Upper lobe of right lung (tissue), 1 donor: Measurements from ENCODE around the gene CEP112. TPM values are rescaled to one million over a fixed set of nuclear protein-coding genes. Genes with fewer than 3 reads are reported as not detected.

Experiments used
- ATAC-seq: fragments of 200-7000 bp; cut with Tn5 transposase; one replicate; pipeline ENCODE4 v1.9.1; 2020; ENCODE audit warnings: mild to moderate bottlenecking, moderate library complexity
- DNase-seq: peaks from one replicate; pipeline ENCODE4 v3.0.0-alpha.2; 2020
- H3K27ac ChIP-seq: fragments of 200-600 bp; one replicate; pipeline ENCODE4 v1.8.0; 2022
- H3K27me3 ChIP-seq: fragments of 200-600 bp; one replicate; pipeline ENCODE4 v1.8.0; 2022; ENCODE audit warnings: mild to moderate bottlenecking
- H3K36me3 ChIP-seq: fragments of 200-600 bp; one replicate; pipeline ENCODE4 v1.8.0; 2022
- H3K4me1 ChIP-seq: fragments of 200-600 bp; one replicate; pipeline ENCODE4 v1.8.0; 2022
- H3K4me3 ChIP-seq: fragments of 200-600 bp; one replicate; pipeline ENCODE4 v1.8.0; 2022; ENCODE audit warnings: mild to moderate bottlenecking
- H3K9me3 ChIP-seq: fragments of 200-600 bp; one replicate; pipeline ENCODE4 v1.8.0; 2022
- CTCF ChIP-seq: fragments of 200-600 bp; IDR thresholded peaks from one replicate; pipeline ENCODE4 v1.8.0; 2022; ENCODE audit warnings: antibody characterized with exemption
- intact Hi-C: fragments of 100-400 bp; cut with DNase I; formaldehyde crosslinking; loops from one replicate; pipeline ENCODE4 v1.11.0; 2022
- total RNA-seq: library from RNA; stranded (reverse); fragmentation: NEBNext Ultra II Directional; extraction: Animal tissue kit (Norgen Biotek cat#: 25700); gene quantifications from one replicate; pipeline ENCODE4 v1.2.1, GENCODE V29; 2021
- donor health status: DM: no; HTN: yes; CAD: no; lungs with severe emphysema.

CEP112 gene
- total RNA-seq, 1 donor from 2014 or later = 32.9 TPM

GRCh38 chr17:66215529-66215911 is 23.6 kb upstream of the CEP112 start:
- no peak for ATAC-seq
- no peak for TF ChIP-seq CTCF
- Histone ChIP-seq H3K27ac (no peak overlapping the region), H3K9me3 (no peaks in the 10 kb centered on the region), H3K27me3 (no peaks in the 10 kb centered on the region), H3K4me3 (no peak overlapping the region), H3K4me1 (no peaks in the 10 kb centered on the region), H3K36me3 (no peaks in the 10 kb centered on the region)
- DNase-seq = no peak
- intact Hi-C loops = no loop called here

GRCh38 chr17:66214884-66215528 is 23.1 kb upstream of the CEP112 start:
- DNase-seq (no peak), ATAC-seq (no peak)
- no peak overlapping the region for H3K27ac ChIP-seq
- no peak for TF ChIP-seq CTCF
- H3K9me3 ChIP-seq = no peaks in the 10 kb centered on the region
- H3K4me3 ChIP-seq = no peak overlapping the region
- no peaks in the 10 kb centered on the region for H3K27me3 ChIP-seq
- H3K4me1 ChIP-seq = no peaks in the 10 kb centered on the region
- H3K36me3 ChIP-seq = no peaks in the 10 kb centered on the region
- intact Hi-C loops = no loop called here

- Histone ChIP-seq H3K4me1 (no peaks in the 10 kb centered on the region), H3K9me3 (no peaks in the 10 kb centered on the region), H3K4me3 (no peak overlapping the region), H3K27ac (no peak overlapping the region), H3K27me3 (no peaks in the 10 kb centered on the region), H3K36me3 (no peaks in the 10 kb centered on the region)
- DNase-seq (no peak), ATAC-seq (no peak)
- intact Hi-C loops = no loop called here
- no peak for TF ChIP-seq CTCF
Observed at GRCh38 chr17:66211047-66211810, 19.3 kb upstream of the CEP112 start.

GRCh38 chr17:66210208-66210574 is 18.3 kb upstream of the CEP112 start:
- Histone ChIP-seq H3K36me3 (no peaks in the 10 kb centered on the region), H3K4me1 (no peaks in the 10 kb centered on the region), H3K4me3 (no peak overlapping the region), H3K9me3 (no peaks in the 10 kb centered on the region), H3K27ac (no peak overlapping the region), H3K27me3 (no peaks in the 10 kb centered on the region)
- no peak for ATAC-seq
- no peak for DNase-seq
- no peak for TF ChIP-seq CTCF
- intact Hi-C loops = no loop called here

- H3K36me3 ChIP-seq = no peaks in the 10 kb centered on the region
- no peaks in the 10 kb centered on the region for H3K27me3 ChIP-seq
- no peak overlapping the region for H3K27ac ChIP-seq
- DNase-seq (no peak), ATAC-seq (no peak)
- H3K4me3 ChIP-seq = no peak overlapping the region
- H3K4me1 ChIP-seq = no peaks in the 10 kb centered on the region
- intact Hi-C loops = no loop called here
- H3K9me3 ChIP-seq = no peaks in the 10 kb centered on the region
- TF ChIP-seq CTCF = no peak
Observed at GRCh38 chr17:66207936-66208335, 16.0 kb upstream of the CEP112 start.
